RWPE2 (cell line): ENCODE results near the gene PICK1.

Experiments used
- ATAC-seq: fragments of 200-7000 bp; cut with Tn5 transposase; 3 replicates; pipeline ENCODE4 v1.9.1; 2021; ENCODE audit warnings: low read depth
- DNase-seq: peaks from one replicate; pipeline ENCODE4 v3.0.0-alpha.2; 2020; ENCODE audit warnings: low spot score
- H3K27ac ChIP-seq: fragments of 450-650 bp; 2 replicates; pipeline ENCODE4 v1.5.1; 2017; ENCODE audit warnings: mild to moderate bottlenecking; ENCODE audit not compliant: poor library complexity, severe bottlenecking
- H3K27me3 ChIP-seq: fragments of 250-450 bp; sonication (Bioruptor Pico); 2 replicates; pipeline ENCODE4 v1.5.1; 2021; ENCODE audit warnings: mild to moderate bottlenecking, moderate library complexity; ENCODE audit not compliant: insufficient read depth, poor library complexity, severe bottlenecking
- H3K36me3 ChIP-seq: fragments of 250-450 bp; sonication (Bioruptor Pico); 2 replicates; pipeline ENCODE4 v1.5.1; 2020; ENCODE audit warnings: low read depth, mild to moderate bottlenecking, moderate library complexity
- H3K4me1 ChIP-seq: fragments of 250-450 bp; sonication (Bioruptor Pico); 2 replicates; pipeline ENCODE4 v1.5.1; 2021; ENCODE audit warnings: mild to moderate bottlenecking, moderate library complexity; ENCODE audit not compliant: insufficient read depth, poor library complexity, severe bottlenecking
- H3K4me3 ChIP-seq: fragments of 250-450 bp; sonication (Bioruptor Pico); 2 replicates; pipeline ENCODE4 v1.5.1; 2021; ENCODE audit warnings: mild to moderate bottlenecking, moderate library complexity; ENCODE audit not compliant: severe bottlenecking
- H3K9me3 ChIP-seq: fragments of 250-450 bp; sonication (Bioruptor Pico); 2 replicates; pipeline ENCODE4 v1.5.1; 2021; ENCODE audit warnings: mild to moderate bottlenecking, moderate library complexity; ENCODE audit not compliant: severe bottlenecking
- CTCF ChIP-seq: fragments of 450-650 bp; IDR thresholded peaks from one replicate; pipeline ENCODE4 v1.5.1; 2017; ENCODE audit warnings: mild to moderate bottlenecking, moderate library complexity; ENCODE audit not compliant: poor library complexity, severe bottlenecking

The PICK1 gene

GRCh38 chr22:38016182-38017151 is 40.7 kb upstream of the PICK1 start:
- Histone ChIP-seq H3K9me3 (no peaks in the 10 kb centered on the region), H3K4me3 (no peak overlapping the region), H3K36me3 (no peaks in the 10 kb centered on the region), H3K27me3 (no peaks in the 10 kb centered on the region), H3K27ac (no peak overlapping the region), H3K4me1 (no peaks in the 10 kb centered on the region)
- ATAC-seq (no peak), DNase-seq (no peak)
- TF ChIP-seq CTCF, result no peak

- H3K27me3 ChIP-seq, result no peaks in the 10 kb centered on the region
- no peak for TF ChIP-seq CTCF
- DNase-seq (no peak), ATAC-seq (0 out of 3 replicates have a peak, but pooled peaks have one; percentile 41)
- H3K36me3 ChIP-seq, result no peaks in the 10 kb centered on the region
- no peak overlapping the region for H3K4me3 ChIP-seq
- no peaks in the 10 kb centered on the region for H3K9me3 ChIP-seq
- H3K27ac ChIP-seq, result no peak overlapping the region
- no peaks in the 10 kb centered on the region for H3K4me1 ChIP-seq
Observed at GRCh38 chr22:38017272-38017920, 39.8 kb upstream of the PICK1 start.

- DNase-seq (no peak), ATAC-seq (no peak)
Observed at GRCh38 chr22:38017939-38018885, 39.0 kb upstream of the PICK1 start.

More at GRCh38 chr22:38017939-38018885, 39.0 kb upstream of the PICK1 start:
- Histone ChIP-seq H3K27me3 (no peaks in the 10 kb centered on the region), H3K36me3 (no peaks in the 10 kb centered on the region), H3K27ac (no peak overlapping the region), H3K4me1 (no peaks in the 10 kb centered on the region), H3K4me3 (no peak overlapping the region), H3K9me3 (no peaks in the 10 kb centered on the region)
- TF ChIP-seq CTCF, result no peak
